ENCODE measurements around the gene TAF9B. TPM values are rescaled to one million over a fixed set of nuclear protein-coding genes. Genes with fewer than 3 reads are reported as not detected.

The TAF9B gene
- total RNA-seq, 1 donor from 2014 or later: 9.3 TPM

GRCh38 chrX:78106651-78106986 is 32.8 kb downstream of the TAF9B start:
- H2AFZ ChIP-seq (ENCODE audit: low read depth, low read length): no peak overlapping the region
- H3K27ac Mint-ChIP-seq (ENCODE audit: unreplicated experiment): peak overlapping the region; percentile 14
- TF ChIP-seq EZH2 (IDR thresholded peaks at IDR 0.05; ENCODE audit: insufficient read depth, low read length) (no peak), CTCF (IDR thresholded peaks at IDR 0.05; ENCODE audit: insufficient read depth, low read depth, low read length) (no peak)
- H3K9ac ChIP-seq (ENCODE audit: low read length): no peak overlapping the region
- no peaks in the 10 kb centered on the region for H3K9me3 Mint-ChIP-seq (ENCODE audit: unreplicated experiment)
- no peak for DNase-seq (ENCODE audit: low read depth)
- H3K4me3 Mint-ChIP-seq (ENCODE audit: unreplicated experiment): peak overlapping the region; percentile 97
- peaks cover 72% of the 10 kb centered on the region for H3K79me2 ChIP-seq (ENCODE audit: insufficient read depth, low read length)
- no peaks in the 10 kb centered on the region for H3K36me3 ChIP-seq (ENCODE audit: insufficient read depth, low read length)
- peaks cover 4% of the 10 kb centered on the region for H3K36me3 Mint-ChIP-seq (ENCODE audit: low read depth, unreplicated experiment)
- H3K4me1 ChIP-seq (ENCODE audit: insufficient read depth, low read length): peaks cover 15% of the 10 kb centered on the region
- no peak overlapping the region for H3K27ac ChIP-seq (ENCODE audit: low read depth, low read length)
- H3K4me1 Mint-ChIP-seq (ENCODE audit: low read depth, unreplicated experiment): peaks cover 13% of the 10 kb centered on the region
- no peaks in the 10 kb centered on the region for H3K27me3 Mint-ChIP-seq (ENCODE audit: low read depth, unreplicated experiment)
- H3K4me2 ChIP-seq (ENCODE audit: low read length): peak overlapping the region; percentile 87
- no peaks in the 10 kb centered on the region for H3K9me3 ChIP-seq (ENCODE audit: insufficient read depth, low read depth, low read length)
- FAIRE-seq: no peak
- H3K4me3 ChIP-seq (ENCODE audit: insufficient read depth, low read depth, low read length): peak overlapping the region; percentile 39
- no peaks in the 10 kb centered on the region for H3K27me3 ChIP-seq (ENCODE audit: insufficient read depth, low read length)
- H4K20me1 ChIP-seq (ENCODE audit: insufficient read depth, low read length): peaks cover 57% of the 10 kb centered on the region

- Histone ChIP-seq H3K9ac (ENCODE audit: low read length) (peak overlapping the region; percentile 98), H3K9me3 (ENCODE audit: insufficient read depth, low read depth, low read length) (no peaks in the 10 kb centered on the region), H3K4me2 (ENCODE audit: low read length) (peak overlapping the region; percentile 87), H3K4me3 (ENCODE audit: insufficient read depth, low read depth, low read length) (peak overlapping the region; percentile 99), H3K27me3 (ENCODE audit: insufficient read depth, low read length) (no peaks in the 10 kb centered on the region), H4K20me1 (ENCODE audit: insufficient read depth, low read length) (peaks cover 52% of the 10 kb centered on the region), H3K79me2 (ENCODE audit: insufficient read depth, low read length) (peaks cover 67% of the 10 kb centered on the region), H3K4me1 (ENCODE audit: insufficient read depth, low read length) (peaks cover 15% of the 10 kb centered on the region), H3K27ac (ENCODE audit: low read depth, low read length) (no peak overlapping the region), H3K36me3 (ENCODE audit: insufficient read depth, low read length) (no peaks in the 10 kb centered on the region), H2AFZ (ENCODE audit: low read depth, low read length) (no peak overlapping the region)
- Mint-ChIP-seq H3K9me3 (ENCODE audit: unreplicated experiment) (no peaks in the 10 kb centered on the region), H3K36me3 (ENCODE audit: low read depth, unreplicated experiment) (peaks cover 4% of the 10 kb centered on the region), H3K27me3 (ENCODE audit: low read depth, unreplicated experiment) (no peaks in the 10 kb centered on the region), H3K4me1 (ENCODE audit: low read depth, unreplicated experiment) (peaks cover 10% of the 10 kb centered on the region), H3K27ac (ENCODE audit: unreplicated experiment) (peak overlapping the region; percentile 24), H3K4me3 (ENCODE audit: unreplicated experiment) (peak overlapping the region; percentile 97)
- no peak for TF ChIP-seq CTCF (IDR thresholded peaks at IDR 0.05; ENCODE audit: insufficient read depth, low read depth, low read length)
- TF ChIP-seq EZH2 (IDR thresholded peaks at IDR 0.05; ENCODE audit: insufficient read depth, low read length): no peak
- no peak for FAIRE-seq
- no peak for DNase-seq (ENCODE audit: low read depth)
Observed at GRCh38 chrX:78105944-78106650, 33.4 kb downstream of the TAF9B start.
